Measurements from ENCODE around the gene SMOC1. TPM values are rescaled to one million over a fixed set of nuclear protein-coding genes. Genes with fewer than 3 reads are reported as not detected.

SMOC1 gene
- polyA plus RNA-seq, 3 donors = not detected

- H3K9me3 ChIP-seq (replicated peaks in 1 of 2; ENCODE audit: control insufficient read depth in 1 of 2, insufficient read depth in 1 of 2, low read length in 2 of 2) = peaks cover 7% of the 10 kb centered on the region in 2 donors
- Mint-ChIP-seq H3K27me3 (ENCODE audit: low read depth in 3 of 3) (peaks cover 0 to 11% (median 5%) of the 10 kb centered on the region in 3 donors), H3K27ac (no peak overlapping the region), H3K4me3 (no peak overlapping the region), H3K4me1 (no peaks in the 10 kb centered on the region), H3K36me3 (no peaks in the 10 kb centered on the region), H3K9me3 (peaks cover 5 to 24% (median 16%) of the 10 kb centered on the region in 7 donors)
- no peak overlapping the region for H3K4me2 ChIP-seq (replicated peaks; ENCODE audit: extremely low read depth, low read length, poor library complexity, severe bottlenecking)
- H3K4me3 ChIP-seq (replicated peaks in 1 of 3; ENCODE audit: low read depth in 2 of 3, low read length in 3 of 3) = no peak overlapping the region
- H4K20me1 ChIP-seq (ENCODE audit: insufficient read depth, low read length) = no peaks in the 10 kb centered on the region
- H2AFZ ChIP-seq (ENCODE audit: insufficient read depth, low read depth, low read length, poor library complexity, severe bottlenecking) = no peak overlapping the region
- H3K27ac ChIP-seq (ENCODE audit: low read depth in 1 of 2, low read length in 2 of 2) = no peak overlapping the region
- no peak overlapping the region for H3K9ac ChIP-seq (ENCODE audit: insufficient read depth, low read length, poor library complexity, severe bottlenecking)
- H3K79me2 ChIP-seq (ENCODE audit: insufficient read depth, low read length) = no peaks in the 10 kb centered on the region
- peaks cover 0 to 6% of the 10 kb centered on the region in 2 donors for H3K27me3 ChIP-seq (ENCODE audit: control insufficient read depth in 2 of 2, insufficient read depth in 2 of 2, low read length in 2 of 2)
- DNase-seq = no peak
- no peaks in the 10 kb centered on the region for H3K4me1 ChIP-seq (ENCODE audit: control insufficient read depth in 1 of 2, insufficient read depth in 2 of 2, low read length in 2 of 2)
- WGBS (ENCODE audit: insufficient coverage) = 80% methylated on average over 1 of the region's 5 CpGs
- intact Hi-C loops (cut with micrococcal nuclease) = no loop called here
- H3K36me3 ChIP-seq (replicated peaks in 1 of 2; ENCODE audit: control insufficient read depth in 1 of 2, insufficient read depth in 2 of 2, low read length in 2 of 2) = no peaks in the 10 kb centered on the region
- TF ChIP-seq CTCF (IDR thresholded peaks at IDR 0.05) = no peak
These were observed 15.9 kb downstream of the SMOC1 start for GRCh38 chr14:69895109-69895508.

- Histone ChIP-seq H2AFZ (ENCODE audit: insufficient read depth, low read depth, low read length, poor library complexity, severe bottlenecking) (no peak overlapping the region), H3K4me1 (ENCODE audit: control insufficient read depth in 1 of 2, insufficient read depth in 2 of 2, low read length in 2 of 2) (no peaks in the 10 kb centered on the region), H3K27ac (ENCODE audit: low read depth in 1 of 2, low read length in 2 of 2) (no peak overlapping the region), H3K27me3 (ENCODE audit: control insufficient read depth in 2 of 2, insufficient read depth in 2 of 2, low read length in 2 of 2) (peaks cover 0 to 3% of the 10 kb centered on the region in 2 donors), H3K4me2 (replicated peaks; ENCODE audit: extremely low read depth, low read length, poor library complexity, severe bottlenecking) (no peak overlapping the region), H3K9ac (ENCODE audit: insufficient read depth, low read length, poor library complexity, severe bottlenecking) (no peak overlapping the region), H3K79me2 (ENCODE audit: insufficient read depth, low read length) (no peaks in the 10 kb centered on the region), H3K9me3 (replicated peaks in 1 of 2; ENCODE audit: control insufficient read depth in 1 of 2, insufficient read depth in 1 of 2, low read length in 2 of 2) (peaks cover 7% of the 10 kb centered on the region in 2 donors), H3K36me3 (replicated peaks in 1 of 2; ENCODE audit: control insufficient read depth in 1 of 2, insufficient read depth in 2 of 2, low read length in 2 of 2) (no peaks in the 10 kb centered on the region), H4K20me1 (ENCODE audit: insufficient read depth, low read length) (no peaks in the 10 kb centered on the region), H3K4me3 (replicated peaks in 1 of 3; ENCODE audit: low read depth in 2 of 3, low read length in 3 of 3) (no peak overlapping the region)
- H3K4me3 Mint-ChIP-seq = no peak overlapping the region
- WGBS (ENCODE audit: insufficient coverage) = no CpG with 5 or more reads among the region's 2 CpGs
- DNase-seq = no peak
- H3K27me3 Mint-ChIP-seq (ENCODE audit: low read depth in 3 of 3) = peaks cover 0 to 11% (median 5%) of the 10 kb centered on the region in 3 donors
- no peaks in the 10 kb centered on the region for H3K4me1 Mint-ChIP-seq
- intact Hi-C loops (cut with micrococcal nuclease) = no loop called here
- peaks cover 5 to 24% (median 16%) of the 10 kb centered on the region in 7 donors for H3K9me3 Mint-ChIP-seq
- TF ChIP-seq CTCF (IDR thresholded peaks at IDR 0.05) = no peak
- H3K27ac Mint-ChIP-seq = no peak overlapping the region
- no peaks in the 10 kb centered on the region for H3K36me3 Mint-ChIP-seq
These were observed 16.9 kb downstream of the SMOC1 start for GRCh38 chr14:69896080-69896479.
